Non-pigmented ciliary epithelial cell (primary cell): ENCODE measurements around the gene NMT1.
"Not testable (repeated sequence)": the region's sequence is repeated elsewhere in the genome, so short reads cannot be mapped to it uniquely, and the experiment has no call there.

Source experiments
- DNase-seq: peaks from one replicate; pipeline ENCODE4 v3.0.0-alpha.2; 2010; ENCODE audit warnings: low read depth

NMT1 gene

DNA sequence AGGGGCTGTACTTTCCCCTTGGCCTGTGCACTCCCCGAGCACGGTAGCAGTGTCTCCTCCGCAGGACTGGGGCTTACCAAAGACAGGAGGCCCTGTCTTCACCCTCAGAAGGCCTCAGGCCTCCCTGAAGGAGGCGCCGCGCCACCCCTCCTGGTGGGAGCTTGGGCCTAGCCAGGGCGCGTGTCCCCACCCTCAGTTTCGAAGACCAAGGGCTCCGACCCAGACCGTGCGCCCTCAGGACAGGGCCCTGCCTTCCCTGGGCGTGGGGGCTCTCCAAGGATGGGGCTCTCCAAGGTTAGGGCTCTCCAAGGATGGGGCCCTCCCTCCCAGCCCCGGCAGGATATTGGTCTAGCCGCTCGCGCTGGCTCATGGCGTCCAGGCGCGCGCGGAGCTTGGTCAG is 59.4 kb downstream of the NMT1 start:
- DNase-seq, result no peak

DNA sequence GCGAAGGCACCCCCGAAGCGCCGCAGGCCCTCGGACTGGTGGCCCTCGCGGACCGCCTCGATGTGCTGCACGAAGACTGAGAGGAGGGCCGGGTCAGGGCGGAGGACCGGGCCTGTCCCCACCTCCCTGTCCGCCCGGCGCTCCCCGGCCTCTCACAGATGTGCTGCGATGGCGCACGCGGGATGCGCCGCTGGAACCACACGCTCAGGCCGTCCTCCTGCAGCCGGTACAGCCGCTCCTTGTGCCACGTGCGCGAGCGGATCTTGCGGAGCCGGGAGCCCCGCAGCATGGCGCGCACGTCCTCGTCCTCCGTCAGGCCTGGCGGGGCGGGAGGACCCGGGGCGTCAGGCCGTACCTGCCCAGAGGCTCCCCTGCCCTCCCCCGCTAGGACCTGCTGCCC is 59.9 kb downstream of the NMT1 start:
- no peak for DNase-seq

DNA sequence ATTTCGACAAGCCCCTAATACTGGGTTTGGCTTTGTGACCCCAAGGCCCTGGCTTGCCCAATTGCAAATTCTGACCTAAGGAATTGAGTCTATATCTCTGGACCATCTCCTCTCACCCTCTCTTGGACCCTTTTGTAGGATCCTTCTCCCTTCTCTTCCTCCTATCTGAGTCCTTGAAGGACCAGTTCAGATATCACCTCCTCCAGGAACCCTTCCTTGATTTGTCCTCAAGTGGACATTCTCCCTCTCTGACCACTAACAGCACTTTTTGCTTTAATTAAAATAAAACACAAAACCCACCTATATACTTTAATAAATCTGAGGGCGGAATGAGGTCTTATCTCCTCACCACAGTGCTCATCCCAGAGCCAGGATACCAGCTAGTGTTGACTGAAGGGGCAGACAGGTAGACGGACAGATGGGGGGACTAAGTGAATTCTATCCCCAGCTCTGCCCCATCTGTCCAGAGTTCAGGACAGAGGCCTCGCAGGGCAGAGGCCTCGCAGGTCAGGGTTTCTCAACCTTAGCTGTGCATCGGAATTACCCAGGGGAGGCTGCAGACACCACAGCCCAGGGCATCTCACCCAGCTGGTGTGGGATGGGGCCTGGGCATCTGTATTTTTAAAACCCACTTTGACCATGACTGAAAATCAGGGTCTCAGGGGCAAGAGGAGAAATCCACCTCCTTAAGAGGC is 62.1 kb downstream of the NMT1 start:
- DNase-seq, result no peak

DNA sequence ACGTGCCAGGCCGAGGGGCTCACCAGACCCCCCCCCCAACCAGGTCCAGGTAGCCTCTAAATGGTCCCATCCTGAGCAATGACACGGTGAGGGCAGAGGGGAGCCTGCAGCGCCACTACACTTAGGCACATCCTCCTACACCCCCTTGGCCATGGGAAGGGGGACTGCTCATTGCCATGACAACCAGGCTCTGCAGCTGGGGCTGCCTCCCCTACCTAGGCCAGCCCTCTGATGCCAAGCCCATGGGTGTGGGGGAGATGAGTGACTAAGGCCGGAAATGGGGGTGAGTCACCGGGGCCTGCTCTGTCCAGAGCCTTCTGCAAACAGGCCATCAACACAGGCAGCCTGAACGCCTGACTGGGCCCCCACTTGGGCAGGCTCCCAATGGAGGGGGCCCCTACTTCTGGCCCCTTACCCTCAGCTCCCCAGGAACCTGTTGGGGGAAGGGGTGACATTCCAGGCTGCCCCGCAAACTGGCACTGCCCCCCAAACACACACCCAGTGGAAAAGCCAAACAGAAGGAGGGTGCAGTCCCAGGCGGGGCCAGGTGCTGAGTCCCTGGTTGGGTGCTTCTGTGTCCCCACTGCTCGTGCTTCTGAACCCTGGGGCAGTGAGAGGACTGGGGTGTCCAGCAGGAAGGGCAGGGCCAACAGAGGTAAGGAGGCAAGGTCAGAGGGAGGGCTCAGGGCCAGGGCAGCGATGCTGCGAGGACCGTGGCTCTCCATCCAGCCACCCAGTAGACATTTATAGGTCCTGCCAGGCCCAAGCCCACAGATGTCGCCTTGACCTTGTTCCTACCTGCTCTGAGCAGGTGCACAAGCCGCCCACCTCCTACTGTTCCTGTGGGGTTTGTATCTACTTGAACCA is 63.0 kb downstream of the NMT1 start:
- DNase-seq, result no peak

DNA sequence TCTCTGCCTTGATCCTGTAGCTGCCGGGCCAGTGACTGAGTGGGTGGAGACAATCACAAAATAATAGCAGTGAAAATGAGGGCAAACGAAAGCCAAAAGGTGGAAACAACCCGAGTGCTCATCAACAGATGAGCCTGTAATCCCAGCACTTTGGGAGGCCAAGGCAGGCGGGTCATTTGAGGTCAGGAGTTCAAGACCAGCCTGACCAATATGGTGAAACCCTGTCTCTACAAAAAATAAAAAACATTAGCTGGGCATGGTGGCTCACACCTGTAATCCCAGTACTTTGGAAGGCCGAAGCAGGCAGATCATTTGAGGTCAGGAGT is 63.6 kb downstream of the NMT1 start:
- DNase-seq, result not testable (repeated sequence)

DNA sequence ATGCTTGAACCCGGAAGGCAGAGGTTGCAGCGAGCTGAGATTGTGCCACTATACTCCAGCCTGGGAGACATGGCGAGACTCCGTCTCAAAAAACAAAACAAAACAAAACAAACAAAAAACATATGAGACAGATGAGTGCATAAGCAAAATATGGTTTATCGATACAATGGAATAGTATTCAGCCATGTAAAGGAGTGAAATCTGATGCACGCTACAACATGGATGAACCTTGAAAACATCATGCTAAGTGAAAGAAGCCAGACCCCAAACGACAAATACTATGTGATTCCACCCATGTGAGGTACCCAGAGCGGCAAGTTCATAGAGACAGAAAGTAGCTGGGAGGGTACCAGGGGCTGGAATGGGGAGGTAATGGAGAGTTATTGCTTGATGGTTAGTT is 64.4 kb downstream of the NMT1 start:
- DNase-seq, result no peak

DNA sequence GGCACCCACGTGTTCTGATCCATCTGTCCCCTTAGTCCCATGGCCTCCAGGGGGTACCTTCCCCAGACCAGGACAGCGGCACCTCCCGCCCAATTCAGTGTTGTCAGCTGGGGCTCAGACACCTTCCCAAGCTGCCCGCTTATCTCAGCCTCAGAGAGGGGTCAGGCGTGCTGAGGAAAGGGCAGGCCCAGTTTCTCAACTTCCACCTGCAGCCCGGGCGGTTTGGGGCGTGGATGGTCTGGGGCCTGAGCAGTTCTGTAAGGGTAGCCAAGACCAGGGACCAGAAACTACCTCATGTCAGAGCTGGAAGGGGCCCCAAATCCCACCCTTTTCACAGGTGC is 66.1 kb downstream of the NMT1 start:
- DNase-seq, result no peak

DNA sequence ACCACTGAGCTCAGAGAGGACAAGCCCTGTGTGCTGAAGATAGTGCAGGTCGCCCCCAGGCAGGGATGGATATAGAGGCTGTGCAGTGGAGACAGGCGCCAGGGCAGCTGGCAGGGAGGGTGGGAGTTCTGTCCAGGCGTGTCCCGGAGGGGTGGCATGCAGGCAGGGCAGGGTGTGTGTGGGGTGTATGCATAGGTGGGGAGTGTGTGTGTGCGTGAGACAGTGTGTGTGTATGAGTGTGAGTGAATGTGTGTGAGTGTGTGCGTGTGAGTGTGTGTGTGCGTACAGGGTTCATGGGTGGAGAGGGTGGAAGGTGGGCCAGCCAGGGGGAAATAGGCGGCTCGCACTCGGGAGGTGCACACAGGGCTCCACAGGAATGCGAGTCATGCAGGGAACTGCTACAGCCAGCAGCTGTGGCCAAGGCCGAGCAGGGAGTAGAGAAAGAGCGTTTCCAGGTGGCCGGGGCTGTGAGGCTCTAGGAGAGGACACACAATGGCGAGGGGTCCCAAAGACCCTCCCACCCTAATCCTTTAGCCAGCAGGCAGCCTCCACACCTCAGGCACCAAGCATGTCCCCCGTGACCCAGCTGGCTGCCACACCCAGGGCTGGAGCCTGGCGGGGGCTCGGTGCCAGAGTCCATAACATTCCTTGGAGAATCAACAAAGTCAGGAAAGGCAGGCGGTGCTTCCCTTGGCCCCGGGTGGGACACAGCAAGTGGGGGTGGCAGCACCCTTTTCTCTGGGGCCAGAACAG is 66.6 kb downstream of the NMT1 start:
- no peak for DNase-seq

DNA sequence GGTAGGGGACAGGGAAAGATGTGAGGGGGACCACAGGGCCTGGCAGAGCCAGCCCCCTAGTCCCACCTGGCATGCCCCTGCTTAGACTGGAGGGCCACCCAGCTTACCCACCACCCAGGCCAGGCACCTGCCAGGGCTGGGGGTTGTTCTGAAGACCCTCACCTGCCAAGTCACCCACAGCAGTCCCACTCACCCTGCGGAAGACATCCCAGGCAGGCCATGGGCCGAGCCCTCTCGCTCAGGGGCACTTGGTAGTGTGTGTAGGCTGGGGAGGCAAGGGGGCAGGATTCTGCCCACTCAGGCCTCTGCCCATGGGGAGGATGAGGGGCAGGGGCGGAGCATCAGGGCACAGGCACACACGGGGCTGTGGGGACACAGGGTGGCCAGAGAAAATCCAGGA is 67.2 kb downstream of the NMT1 start:
- no peak for DNase-seq

DNA sequence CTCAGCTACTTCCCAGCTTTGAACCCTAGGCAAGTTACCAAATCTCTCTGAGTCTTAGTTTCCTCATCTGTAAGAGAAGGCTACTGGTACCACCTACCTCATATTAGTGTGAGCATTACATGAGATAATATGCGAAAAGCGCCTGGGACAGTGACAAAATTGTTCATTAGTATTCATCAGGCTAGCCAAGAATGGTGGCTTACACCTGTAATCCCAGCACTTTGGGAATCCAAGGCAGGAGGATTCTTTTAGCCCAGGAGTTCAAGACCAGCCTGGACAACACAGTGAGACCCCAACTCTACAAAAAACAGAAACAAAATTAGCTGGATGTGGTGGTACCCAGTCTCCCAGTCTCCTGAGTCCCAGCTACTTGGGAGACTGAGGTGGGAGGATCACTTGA is 67.9 kb downstream of the NMT1 start:
- no peak for DNase-seq

DNA sequence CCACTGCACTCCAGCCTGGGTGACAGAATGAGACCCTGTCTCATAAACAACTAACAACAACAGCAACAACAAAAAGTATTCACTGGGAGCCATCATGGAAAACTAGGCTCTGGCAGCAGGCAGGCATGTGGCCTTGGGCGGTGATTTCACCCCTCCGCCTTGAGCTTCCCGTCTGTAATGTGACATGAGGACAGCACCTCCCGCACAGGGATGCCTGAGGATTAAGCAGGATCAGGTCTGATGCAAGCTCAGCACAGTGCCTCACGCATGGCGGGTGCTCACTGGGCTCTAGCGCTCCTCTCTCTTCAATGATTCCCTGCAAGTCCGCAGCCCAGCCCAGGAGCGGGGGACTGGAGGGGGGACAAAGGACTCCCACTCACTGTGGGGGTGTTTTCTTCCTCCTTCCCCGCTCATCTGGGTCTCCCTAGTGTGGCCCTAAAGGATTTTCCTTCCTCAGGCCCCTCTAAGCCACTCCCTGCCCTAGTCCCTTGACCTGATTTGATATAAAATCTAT is 68.4 kb downstream of the NMT1 start:
- no peak for DNase-seq

DNA sequence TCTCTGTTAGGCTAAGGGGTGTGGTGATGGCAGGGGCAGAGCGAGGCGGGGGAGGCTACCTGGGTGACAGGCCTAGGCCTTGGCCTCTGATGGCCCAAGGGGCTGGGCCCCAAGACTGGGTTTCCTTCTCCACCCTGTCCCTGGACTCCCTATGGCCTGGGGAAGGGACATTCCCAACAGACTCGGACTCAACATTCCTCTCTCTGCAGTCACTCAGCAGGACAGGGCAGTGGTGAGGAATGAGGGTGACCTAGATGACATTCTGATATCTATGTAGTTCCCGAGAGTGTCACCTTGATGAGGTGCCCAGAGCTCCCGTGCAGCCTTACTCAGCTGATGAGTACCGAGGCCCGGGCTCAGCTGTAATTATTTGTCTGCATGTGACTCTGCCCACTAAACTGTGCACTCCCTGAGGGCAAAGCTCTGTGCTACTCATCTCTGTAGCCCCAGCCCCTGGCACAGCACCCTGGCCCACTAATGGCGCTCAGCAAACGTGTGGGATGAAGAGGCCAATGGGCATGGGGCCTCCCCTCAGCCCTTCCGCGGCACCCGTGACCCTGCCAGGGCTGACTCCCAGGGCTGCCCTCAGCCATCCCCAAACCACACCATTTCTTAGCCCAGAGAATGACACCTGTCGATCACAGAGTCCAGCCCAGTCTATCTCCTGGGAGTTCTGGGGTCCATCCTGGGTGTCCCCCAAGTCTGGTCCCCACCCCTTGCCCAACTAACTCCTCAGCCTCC is 69.0 kb downstream of the NMT1 start:
- DNase-seq, result no peak

DNA sequence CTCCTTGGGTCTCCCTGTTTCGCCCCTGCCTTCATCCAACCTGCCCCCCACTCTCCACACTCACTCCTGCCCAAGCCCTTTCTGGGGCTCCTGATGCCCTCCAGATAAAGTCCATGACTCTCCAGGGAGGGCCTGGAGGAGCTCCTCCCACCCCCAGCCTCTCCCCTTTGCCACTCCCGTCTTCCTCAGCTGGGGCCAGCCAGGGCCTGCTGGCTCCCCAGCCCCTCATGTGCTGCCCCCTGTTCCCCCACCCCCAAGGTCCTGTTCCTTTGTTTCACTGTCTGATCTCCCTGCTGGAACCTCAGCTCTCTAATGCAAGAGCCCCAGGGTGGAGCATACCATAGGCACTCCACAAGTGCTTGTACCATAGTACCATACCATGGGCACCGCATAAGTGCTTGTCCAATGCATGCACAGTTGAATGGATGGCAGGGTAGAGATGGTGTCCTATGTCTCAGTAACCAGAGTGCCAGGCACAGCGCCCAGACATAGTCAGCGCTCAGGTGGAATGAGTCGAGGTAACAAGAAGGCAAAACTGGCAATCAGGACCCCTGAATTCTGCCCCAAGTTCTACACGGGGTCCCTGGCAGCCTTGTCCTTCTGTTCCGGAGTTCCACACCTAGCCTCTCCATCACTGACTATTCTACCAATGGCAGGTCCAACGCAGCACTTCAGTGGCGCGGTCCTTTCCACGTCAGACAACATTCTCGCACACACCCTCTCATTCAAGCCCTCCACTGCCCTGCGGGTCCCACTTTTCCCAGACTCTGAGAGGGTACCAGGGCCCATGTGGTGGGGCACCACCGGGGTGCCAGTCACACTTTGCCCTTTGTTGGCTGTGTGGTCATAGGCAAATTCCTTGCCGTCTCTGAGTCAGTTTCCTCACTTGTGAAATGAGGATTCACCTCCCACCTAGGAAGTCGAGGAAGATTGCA is 69.8 kb downstream of the NMT1 start:
- no peak for DNase-seq

DNA sequence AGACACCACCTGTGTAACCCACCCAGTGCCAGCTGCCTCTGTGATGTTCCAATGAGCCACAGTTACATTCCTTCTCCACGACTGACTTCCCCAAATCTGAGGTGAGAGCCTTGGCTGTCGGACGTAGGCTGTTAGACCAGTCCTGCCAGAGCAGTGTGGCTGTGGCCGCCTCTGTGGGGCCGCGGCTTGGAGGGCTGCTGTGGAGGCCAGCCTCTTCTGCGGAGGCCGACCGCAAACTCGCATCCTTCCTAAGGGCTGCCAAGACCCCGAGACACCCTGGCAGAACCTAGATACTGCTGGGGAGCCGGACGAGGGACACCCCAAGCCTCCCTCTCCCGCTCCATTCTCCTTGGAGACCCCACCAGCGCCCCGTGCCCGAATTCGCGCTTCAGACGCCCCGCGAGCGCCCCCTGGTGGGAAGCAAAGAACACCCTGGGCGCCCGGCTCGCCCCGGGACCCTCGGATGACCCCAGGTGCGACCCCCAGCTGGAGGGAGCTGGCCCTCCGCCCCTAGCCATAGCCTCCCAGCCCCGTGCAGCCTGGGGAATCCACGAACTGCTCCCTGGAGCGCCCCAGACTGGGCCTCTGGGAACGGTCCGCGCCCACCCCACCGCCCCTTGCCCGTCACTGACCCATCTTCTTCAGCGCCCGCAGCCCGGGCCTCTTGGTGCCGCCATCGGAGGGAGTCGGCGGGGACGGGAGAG is 70.7 kb downstream of the NMT1 start:
- no peak for DNase-seq

DNA sequence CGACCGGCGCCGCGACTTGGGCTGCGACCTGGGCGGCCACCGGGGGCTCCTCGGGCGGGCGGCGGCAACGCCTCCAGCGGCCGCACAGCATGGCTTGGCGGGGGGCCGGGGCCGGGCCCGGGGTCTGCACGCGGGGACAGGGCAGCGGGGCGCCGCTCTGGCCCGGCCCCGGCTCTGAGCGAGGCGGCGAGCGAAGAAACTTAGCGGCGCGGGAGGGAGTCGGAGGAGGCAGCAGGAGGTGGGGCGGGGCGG is 71.1 kb downstream of the NMT1 start, which contains the start of gene PLCD3:
Gene PLCD3, minus strand, starts transcription at position 196 of the 252 bp plus-strand sequence. Its CDS starts 105 bp downstream, at position 91.
- DNase-seq, result no peak

DNA sequence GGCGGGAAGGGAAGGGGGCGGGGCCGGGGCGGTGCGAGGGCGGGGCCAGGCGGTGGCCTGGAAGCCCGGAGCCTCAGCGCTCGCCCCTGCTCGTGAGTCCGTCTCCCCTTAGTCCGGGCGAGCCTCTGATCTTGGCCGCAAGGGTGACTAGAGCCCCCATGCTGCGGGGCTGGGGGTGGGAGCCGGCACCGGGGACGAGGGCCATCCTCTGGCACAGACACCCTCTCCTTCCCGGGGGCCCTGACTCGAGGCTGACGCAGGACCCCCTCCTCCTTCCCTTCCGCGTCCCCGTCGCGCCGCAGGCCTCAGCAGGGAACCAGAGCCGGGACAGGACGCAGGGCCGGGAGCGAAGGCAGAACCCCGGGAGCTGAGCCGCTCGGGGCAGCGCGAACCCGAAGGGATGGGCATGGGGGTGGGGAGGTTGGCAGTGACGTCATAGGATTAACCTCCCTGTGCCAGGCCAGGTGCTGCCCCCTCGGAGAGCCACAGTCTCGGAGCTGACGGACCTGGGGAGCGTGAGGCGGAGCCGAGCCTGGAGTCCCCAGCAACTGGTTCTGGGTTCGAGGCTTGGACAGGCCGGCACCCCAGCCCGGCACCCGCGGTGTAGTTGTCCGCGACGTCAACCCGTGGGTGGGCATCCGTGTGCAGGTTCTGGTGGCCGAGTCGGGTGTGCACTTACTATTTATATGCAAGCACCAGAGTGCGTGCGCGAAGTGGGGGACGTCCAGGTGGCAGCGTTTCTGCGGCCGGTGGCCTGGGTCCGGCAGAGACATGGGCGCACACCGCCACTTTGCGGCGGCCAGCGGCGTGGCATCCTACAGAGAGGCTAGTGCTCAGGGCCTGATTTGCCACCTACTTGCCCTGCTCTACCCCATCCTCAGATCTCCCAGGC is 71.7 kb downstream of the NMT1 start:
- DNase-seq, result no peak

DNA sequence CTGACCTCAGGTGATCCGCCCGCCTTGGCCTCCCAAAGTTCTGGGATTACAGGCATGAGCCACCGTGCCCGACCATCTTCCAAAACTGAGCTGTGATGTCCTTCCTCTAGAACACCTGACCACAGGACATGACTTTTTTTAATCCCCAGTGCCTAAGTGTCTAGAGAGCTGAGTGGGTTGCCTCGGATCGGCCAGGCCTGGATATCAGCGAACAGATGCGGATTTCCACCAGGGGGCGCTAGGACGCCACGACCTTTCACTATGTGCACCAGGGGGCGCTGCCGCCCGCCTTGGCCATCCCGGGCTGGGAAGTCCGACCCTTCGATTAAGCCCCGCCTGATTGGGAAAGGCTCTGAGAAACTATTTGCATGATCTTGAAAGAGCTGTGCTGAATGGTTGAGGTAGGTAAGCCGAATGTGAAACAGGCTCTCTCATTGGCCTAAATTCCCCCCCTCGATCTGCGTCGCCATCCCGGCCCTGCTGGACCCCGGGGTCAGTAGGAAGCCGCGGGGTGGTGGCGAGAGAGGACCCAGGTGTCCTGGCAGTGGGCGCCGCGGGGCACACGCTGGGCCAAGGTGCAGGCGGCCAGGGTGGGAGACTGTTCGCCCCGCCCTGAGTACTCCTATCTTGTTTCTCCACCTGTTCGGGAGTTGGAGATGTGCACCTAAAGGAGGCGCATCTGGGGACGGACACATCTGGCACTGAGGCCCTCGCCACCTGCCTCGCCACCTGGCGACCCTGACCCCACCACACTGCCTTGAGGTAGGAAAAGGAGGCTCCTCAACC is 74.3 kb downstream of the NMT1 start, which contains the start of gene ACBD4:
Gene ACBD4, plus strand, starts transcription at position 496 of the 786 bp plus-strand sequence. CDS start 458 bp downstream, outside the sequence.
- peak; percentile 85 for DNase-seq

DNA sequence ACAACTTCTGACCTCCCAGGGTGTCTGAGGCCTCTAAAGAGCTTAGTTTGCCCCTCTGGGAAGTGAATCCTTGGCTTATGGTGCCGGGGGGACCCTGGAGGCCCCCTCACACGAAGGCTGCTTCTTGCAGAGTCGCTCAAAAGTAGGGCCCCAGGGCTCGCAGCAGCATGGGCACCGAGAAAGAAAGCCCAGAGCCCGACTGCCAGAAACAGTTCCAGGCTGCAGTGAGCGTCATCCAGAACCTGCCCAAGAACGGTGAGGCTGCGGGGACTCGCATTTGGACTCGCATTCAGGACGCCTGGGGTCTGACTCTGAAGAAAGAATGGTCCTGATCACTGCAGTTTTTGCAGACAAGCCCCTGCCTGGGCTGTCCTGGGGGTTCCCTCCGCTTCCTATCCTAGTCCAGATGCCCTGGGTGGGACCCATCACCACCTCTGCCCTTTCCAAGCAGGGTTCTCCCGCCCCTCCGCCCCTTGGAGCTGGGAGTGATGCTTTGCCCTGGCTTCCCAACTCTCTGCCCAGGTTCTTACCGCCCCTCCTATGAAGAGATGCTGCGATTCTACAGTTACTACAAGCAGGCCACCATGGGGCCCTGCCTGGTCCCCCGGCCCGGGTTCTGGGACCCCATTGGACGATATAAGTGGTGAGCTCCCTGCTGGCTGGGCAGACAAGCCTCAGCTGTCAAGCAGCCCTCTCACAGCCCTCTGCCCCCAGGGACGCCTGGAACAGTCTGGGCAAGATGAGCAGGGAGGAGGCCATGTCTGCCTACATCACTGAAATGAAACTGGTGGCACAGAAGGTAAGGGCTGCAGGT is 75.1 kb downstream of the NMT1 start:
- DNase-seq, result no peak
